ENCODE data around the gene PIGM.

Gene PIGM

GRCh38 chr1:159980786-159981185, 51.0 kb downstream of the PIGM start:
- DNase-seq (ENCODE audit: insufficient read length, low spot score) (no peak), FAIRE-seq (no peak)
- no peak for TF ChIP-seq POLR2A (IDR thresholded peaks at IDR 0.05; ENCODE audit: low read depth, low read length)

GRCh38 chr1:159980076-159980475, 51.7 kb downstream of the PIGM start:
- no peak for DNase-seq (ENCODE audit: insufficient read length, low spot score)
- FAIRE-seq = no peak
- TF ChIP-seq POLR2A (IDR thresholded peaks at IDR 0.05; ENCODE audit: low read depth, low read length) = no peak

GRCh38 chr1:159979257-159979656, 52.5 kb downstream of the PIGM start:
- DNase-seq (ENCODE audit: insufficient read length, low spot score) (no peak), FAIRE-seq (no peak)
- TF ChIP-seq POLR2A (IDR thresholded peaks at IDR 0.05; ENCODE audit: low read depth, low read length) = no peak

GRCh38 chr1:159978107-159978398, 53.7 kb downstream of the PIGM start:
- FAIRE-seq = no peak
- no peak for DNase-seq (ENCODE audit: insufficient read length, low spot score)
- TF ChIP-seq POLR2A (IDR thresholded peaks at IDR 0.05; ENCODE audit: low read depth, low read length) = no peak

- DNase-seq (ENCODE audit: insufficient read length, low spot score) (no peak), FAIRE-seq (no peak)
- no peak for TF ChIP-seq POLR2A (IDR thresholded peaks at IDR 0.05; ENCODE audit: low read depth, low read length)
Measured at GRCh38 chr1:159977364-159978106, 54.3 kb downstream of the PIGM start.
